Measurements from ENCODE around the gene LIPK.

DNA sequence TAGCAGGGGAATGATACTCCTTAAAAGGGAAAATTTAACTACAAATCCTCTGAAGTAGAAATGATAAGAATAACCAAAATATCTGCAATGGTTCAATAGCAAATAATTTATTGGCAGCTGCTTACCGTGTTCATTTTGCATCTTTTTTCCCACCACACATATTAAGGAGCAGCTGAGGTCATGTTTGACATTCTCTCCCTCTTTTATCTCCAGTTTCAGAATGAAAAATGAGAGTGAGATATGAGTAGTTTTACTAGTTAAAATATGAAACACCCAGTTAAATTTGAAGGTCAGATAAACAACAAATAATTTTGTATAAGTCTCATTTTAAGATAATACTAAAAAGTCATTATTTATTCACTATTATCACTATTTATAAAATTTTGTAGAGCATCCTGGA, 56.9 kb downstream of the LIPK start:
- TF ChIP-seq CTCF (conservative IDR thresholded peaks at IDR 0.05; ENCODE audit: low read depth, low read length) (no peak), EZH2 (IDR thresholded peaks at IDR 0.05; ENCODE audit: low read length, unreplicated experiment) (no peak)
